ENCODE results near the gene SPEG. TPM values are rescaled to one million over a fixed set of nuclear protein-coding genes. Genes with fewer than 3 reads are reported as not detected.

SPEG gene
- total RNA-seq, 1 donor from 2014 or later: 10.5 TPM

DNA sequence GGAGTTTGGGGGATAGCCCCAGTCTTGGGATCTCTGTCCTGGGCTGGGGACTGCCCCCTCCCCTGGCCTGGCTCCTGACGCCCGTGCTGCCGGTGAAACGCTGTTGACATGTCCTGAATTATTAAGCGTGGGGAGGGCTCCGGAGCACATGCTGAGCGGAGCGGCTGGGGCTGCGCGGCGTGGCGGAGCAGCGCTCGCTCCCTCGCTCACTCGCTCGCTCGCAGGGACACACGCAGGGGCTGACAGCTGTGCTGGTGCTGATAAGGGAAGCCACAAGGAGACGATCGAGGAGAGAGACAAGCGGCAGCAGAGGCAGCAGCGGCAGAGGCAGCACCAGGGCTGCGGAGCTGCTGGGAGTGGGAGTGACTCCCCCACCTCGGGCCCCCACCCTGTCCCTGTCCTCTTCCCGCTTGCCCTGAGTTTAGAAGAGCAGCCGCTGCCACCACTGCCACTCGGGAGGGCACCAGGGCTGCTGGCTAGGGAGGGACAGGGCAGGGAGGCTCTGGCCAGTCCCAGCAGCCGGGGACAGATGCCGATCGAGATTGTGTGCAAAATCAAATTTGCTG is 79.6 kb downstream of the SPEG start, which contains the start of gene ASIC4:
ASIC4 (plus strand) TSS at position 287 of the 566 bp plus-strand sequence; CDS start at position 530, 243 bp downstream.
- DNase-seq: peak; percentile 9

DNA sequence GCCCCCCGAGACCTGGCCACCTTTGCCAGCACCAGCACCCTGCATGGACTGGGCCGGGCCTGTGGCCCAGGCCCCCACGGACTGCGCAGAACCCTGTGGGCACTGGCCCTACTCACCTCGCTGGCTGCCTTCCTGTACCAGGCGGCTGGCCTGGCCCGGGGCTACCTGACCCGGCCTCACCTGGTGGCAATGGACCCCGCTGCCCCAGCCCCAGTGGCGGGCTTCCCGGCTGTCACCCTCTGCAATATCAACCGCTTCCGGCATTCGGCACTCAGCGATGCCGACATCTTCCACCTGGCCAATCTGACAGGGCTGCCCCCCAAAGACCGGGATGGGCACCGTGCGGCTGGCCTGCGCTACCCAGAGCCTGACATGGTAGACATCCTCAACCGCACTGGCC is 80.2 kb downstream of the SPEG start:
- DNase-seq: no peak

DNA sequence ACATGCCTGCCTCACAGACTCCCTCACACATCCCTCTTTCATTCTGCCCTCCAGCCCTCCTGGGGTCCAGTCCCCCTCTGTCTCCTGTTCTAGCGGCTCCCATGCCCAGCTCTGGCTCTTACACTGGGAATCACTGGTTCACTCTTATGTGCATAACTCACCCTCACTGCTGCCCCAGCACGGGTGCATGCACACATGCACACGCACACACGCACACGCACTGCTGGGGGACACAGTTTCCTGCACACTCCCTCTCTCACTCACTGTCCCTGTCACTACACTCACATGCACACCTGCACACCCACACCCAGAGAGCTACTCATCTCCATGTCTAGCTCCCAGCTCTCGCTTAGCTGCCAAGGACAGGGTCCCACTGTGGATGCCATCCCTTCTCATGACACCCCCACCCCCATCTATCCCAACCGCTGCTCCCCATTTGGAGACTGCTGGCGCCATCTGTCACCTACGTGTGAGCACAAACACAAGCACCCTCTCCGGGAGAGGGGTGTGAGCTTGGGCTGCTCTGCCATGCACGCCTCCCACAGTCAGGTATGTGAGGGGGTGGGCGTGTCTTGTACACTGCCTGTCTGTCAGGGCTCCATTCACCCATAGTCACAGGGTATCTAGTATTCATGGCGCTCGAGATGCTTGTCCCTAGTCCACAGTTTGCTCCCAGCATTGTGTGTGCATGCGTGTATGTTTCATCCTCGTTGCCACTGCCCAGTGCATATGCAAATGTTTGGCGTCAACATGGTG is 81.4 kb downstream of the SPEG start:
- no peak for DNase-seq

DNA sequence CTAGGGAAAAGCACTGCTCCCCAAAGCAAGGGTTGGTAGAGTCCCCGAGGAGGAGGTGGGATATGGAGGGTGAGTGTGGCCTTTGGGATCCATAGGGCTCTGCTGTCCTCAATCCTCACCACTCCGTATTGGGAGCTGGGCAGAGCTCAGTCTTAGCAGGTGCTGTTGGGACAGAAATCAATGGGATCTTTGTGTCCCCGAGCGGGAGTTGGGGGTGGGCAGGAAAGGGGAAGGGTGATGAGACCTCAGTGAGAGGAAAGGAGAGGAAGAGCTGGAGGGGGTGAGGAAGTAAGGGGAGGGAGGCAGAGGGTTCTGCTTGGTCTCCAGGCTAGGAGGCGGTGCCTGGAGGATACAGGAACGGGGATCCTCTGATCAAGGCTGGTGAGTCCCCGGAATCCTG is 82.2 kb downstream of the SPEG start:
- DNase-seq: no peak

DNA sequence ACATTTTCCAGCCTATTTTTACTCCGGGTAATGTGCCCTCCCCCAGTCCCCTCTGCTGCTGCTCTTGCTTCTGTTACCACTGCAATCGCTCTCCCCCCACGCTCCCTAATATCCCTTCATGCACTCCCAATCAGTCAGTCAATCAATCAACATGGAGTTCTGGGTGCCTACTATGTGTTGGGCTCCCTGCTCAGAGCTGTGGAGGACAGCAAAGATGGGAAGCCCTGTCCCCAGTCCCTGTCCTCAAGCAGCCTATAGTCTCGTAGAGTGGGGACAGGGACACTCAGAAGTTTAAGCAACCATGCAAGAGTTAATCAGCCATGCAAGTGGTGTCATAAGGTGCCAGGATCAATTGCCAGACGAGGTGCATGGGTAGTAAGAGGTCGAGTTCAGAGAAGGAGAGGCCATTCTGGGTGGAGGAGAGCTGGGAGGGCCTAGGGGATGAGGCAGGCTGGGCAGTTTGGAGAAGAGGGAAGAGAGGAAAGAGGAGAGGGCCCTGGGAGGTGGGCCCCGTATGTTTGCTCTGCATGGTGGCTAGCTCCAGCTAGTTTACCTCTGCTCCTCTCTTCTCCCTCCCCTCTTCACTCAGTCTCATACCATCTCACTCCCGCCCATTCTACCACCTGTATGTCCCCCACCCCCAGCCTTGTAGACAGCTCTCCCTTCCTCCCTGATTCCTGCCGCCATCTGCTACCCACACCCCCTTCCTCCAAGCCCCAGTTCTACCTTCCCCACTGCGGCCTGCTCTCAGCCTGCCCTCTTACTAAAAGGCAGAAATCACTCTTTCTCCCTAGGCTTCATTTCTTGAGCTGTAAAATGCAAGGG is 83.5 kb downstream of the SPEG start:
- DNase-seq: peak; percentile 69

DNA sequence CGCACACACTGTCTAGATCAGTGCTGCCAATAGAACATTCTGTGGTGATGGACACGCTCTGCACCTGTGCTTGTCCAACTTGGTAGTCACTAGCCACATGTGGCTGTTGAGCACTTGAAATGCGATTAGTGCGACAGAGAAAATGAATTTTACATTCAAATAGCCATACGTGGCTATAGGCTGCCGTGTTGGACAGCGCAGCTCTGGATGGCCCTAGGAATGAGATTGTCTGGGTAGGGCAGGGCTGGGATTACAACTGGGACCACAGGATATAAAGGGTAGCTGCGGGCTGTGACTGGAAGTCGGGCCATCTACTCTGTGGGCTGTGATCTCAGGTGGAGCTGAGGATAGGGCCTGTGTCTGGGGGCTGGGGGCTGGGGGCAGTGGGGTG is 84.9 kb downstream of the SPEG start:
- no peak for DNase-seq

DNA sequence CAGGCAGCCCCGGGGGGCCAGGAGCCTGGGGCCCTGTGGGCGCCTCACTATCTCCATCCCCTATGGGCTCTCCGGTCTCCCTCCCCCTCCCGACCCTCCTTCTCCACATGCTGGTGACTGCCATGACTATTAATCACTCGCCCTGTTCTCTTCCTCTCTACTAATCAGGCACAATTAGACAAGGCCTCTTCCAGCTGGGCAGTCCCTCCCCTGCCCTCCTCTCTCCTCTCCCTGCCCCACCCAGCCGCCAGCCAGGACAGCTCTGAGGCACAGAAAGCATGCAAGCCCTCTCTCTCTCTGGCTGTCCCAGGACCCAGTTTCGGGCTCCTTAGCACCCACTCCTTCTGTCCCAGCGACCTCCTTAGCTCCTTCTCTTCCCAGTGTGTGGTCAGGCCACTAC is 85.4 kb downstream of the SPEG start:
- no peak for DNase-seq

DNA sequence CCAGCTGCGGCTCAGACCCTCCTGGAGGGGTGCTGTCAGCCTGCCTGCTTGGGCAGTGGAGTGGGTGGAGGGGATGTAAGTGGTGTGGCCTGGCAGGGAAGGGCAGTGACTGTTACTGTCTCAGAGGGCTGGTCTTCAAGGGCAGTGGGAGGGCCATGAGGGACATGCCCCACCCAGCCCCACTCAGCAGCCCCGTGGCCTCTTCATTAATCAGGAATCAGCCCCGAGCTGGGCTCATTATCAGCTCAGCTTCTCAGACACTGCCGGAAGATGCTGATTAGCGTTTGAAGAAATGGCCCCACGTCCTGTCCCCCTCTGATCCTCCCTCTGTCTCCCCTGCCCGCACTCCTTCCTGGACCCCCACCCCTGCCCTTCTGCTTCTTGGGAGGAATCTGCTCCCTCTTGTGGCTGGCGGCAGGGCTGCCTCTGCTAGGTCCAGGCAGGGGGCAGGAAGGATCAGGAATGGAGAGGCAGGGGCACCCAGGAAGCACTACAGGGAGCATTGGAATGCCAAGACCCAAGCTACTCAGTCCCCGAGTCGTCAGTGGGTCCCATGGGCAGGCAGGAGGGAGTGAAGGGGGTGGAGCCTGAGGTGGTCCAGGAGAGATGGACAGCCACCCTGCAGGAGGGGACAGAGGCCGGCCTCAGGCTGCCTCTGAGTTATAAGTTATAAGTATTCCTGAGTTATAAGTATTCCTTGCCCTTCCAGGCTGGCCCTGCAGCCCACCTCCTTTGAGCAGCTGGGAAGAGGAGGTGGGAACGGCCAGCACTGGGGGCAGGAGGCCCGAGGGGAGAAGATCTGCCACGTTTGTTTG is 86.6 kb downstream of the SPEG start:
- DNase-seq: no peak

DNA sequence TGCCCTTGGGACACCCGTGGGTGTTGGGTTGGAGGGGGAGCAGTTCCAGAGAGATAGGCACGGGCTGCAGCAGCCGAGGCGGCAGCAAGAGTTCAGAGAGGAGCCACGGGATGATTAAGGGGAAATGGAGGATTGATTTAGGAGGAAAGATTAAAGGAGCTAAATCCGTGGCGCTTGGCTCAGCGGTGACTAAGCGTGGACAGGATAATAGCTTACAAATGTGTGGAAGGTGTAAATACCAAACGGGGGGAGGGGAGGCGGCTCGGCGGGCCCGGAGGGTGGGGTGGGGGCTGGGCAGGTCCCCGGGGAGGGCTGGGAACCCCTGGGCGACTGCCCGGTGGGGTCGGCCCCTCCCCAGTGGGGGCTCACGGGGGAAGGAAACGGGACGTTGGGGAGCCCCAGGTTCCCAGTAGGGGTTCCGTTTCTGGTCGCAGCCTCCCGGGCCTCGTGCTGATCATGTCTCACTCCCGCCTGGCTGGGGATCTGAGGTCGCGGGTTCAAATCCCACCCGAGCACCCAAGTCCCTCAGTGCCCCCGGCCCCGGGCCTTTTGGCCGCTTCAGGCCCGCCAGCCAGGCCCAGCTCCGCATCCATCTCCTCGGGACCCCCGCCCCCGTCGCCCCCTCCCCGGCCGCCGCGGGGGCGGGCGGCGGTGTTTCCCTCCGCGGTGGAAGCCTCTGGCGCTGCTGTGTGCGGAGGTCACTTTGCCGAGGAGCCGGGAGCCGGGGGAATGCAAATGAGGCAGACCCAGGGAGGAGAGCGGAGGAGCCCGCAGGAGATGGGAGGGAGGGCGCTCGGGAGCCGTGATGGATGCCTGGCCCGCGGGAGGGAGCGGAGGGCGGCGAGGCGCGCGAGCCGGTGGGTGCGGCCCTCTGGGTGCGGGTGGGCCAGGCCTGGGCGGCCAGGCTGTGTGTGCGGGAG is 87.7 kb downstream of the SPEG start:
- no peak for DNase-seq

DNA sequence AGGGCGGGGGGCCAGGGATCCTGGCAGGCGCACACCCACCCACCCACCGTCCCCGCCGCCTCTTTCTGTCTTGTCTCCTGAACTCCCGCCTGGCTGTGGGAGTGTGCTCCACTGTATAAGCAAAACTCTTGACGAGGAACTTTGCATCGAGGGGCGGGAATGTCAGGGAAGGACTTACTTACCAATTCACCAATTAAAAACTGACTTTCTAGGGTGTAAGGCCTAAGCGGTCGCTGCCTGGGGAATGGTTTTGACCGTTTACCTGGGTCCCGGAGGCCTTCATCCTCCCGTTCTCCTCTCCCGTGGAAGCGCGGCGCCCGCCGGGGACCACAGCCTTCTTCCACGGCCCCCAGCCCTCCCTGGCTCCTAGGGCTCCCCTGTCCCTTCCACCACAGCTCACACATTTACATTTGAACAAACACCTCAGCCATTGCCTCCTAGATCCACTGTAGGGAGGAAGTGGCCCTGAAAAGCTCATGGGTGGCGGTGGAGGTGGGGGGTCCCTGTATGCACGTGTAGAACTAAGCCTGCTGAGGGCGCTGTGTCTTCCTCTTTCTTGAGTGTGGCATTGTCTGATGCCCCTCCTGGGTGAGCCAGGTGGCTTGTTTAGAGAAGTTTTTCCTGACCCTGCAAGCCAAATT is 88.5 kb downstream of the SPEG start:
- DNase-seq: no peak

DNA sequence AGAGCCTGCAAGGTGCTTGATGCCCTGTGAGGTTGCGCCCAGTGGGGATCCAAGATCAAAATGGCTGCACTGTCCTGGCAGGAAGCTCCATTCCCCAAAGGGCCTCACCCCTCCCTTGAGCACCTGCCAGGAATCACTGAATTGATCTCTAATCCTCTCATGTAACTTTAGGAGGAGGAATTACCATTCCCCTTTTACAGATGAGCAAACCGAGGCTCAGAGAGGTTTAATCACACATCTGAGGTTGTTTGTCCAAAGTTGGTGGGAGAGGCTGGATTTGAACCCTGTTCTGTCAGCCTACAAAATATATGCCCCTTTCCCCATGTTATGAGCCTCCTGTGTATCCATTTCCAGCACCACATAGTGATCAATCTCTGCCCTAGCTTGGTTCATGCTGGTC is 90.2 kb downstream of the SPEG start:
- no peak for DNase-seq

DNA sequence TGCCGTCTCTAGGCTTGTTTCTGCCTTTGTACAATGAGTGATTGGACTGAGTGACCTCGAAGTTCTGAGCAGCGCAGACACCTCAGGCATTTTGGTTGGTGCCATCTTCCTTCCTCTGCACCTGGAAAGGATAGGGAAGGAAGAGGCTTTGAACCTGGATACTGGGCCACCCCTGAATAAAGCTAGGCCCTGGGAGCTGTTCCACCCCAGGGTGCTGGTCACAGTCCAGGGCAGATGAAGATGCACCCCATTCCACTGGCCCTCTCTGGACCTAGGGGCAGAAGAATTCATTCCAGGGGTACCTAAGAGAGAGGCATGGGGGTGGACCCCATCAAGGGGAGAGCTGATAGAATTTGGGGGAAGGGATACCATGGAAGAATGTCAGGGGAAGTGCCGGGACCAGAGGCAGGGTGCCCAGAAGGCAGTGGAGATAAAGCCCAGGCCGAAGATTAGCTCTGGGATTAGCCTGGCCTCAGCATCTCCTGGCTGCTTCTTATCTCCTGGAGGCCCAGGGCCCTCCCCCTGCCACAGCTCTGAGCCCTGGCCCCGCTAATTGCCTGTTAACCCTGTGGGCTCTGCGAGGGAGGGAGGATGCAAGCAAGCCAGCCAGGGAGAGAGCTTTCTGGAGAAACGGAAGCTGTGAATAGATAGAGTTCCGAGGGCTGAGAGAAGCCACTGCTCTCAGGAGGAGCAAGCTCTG is 91.0 kb downstream of the SPEG start:
- DNase-seq: no peak

DNA sequence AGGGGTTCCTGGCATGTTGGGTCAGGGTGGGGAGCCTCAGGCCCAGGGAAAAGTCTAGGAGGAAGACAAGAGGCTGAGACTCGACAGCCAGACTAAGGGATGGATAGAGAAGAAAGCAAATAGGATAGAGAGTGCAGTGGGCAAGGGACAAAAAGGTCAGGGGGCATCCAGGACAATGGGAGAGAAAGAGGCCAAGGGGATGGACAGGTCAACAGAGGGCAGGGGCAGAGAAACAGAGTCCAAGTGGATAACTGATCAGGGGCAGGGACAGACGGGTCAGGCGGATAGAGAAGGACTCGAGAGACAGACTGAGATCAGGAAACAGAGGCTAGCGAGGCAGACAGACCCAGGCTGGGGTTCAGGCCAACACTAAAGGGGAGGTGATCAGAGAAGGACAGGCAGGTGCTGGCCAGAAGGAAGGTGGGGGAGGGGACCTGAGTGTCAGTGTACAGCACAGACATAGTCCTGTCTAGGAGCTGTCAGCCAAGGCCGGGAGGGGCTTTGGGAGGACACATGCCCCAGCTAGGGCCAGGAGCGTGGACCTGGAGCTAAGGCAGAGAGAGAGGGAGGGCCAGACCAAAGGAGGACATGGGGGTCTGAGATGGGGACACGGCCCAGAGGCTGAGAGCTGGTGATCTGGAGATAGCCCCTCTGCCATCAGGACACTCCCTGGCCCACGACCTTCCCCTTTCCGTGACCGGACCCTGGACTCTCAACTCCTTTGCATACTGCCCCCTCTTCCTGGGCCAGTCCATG is 91.9 kb downstream of the SPEG start:
- no peak for DNase-seq

DNA sequence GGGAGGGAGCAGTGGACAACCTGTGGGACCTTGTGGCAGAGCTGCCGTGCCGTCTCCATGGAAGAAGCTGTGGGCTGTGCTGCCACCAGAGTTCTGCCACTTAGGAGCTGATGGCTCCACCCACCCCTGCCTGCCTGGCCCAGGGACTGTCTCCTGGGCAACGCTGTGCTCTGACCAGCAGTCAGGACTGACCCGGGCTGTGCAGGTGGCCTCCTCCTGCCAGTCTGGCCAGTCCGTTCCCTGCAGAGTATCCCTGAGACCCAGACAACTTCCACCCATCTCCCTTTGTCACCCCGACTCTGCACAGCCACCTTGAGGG is 92.4 kb downstream of the SPEG start:
- no peak for DNase-seq

DNA sequence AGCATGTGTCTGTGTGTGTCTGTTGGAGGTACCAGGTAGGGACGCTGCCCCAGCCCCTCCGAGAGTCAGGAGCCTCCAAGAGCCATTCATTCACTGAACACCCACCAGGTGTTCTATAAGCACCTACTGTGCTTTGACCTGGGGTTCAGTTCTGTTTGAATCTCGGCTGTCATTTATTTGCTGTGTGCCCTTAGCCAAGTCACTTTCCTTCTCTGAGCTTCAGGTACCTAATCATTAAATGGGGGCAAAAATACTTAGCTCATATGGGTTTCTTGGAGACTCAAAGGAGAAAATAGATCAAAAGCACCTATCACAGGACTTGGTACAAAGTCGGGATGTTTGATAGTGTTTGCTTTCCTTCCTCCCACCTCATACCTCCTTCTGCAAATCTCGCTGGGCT is 92.8 kb downstream of the SPEG start:
- no peak for DNase-seq

DNA sequence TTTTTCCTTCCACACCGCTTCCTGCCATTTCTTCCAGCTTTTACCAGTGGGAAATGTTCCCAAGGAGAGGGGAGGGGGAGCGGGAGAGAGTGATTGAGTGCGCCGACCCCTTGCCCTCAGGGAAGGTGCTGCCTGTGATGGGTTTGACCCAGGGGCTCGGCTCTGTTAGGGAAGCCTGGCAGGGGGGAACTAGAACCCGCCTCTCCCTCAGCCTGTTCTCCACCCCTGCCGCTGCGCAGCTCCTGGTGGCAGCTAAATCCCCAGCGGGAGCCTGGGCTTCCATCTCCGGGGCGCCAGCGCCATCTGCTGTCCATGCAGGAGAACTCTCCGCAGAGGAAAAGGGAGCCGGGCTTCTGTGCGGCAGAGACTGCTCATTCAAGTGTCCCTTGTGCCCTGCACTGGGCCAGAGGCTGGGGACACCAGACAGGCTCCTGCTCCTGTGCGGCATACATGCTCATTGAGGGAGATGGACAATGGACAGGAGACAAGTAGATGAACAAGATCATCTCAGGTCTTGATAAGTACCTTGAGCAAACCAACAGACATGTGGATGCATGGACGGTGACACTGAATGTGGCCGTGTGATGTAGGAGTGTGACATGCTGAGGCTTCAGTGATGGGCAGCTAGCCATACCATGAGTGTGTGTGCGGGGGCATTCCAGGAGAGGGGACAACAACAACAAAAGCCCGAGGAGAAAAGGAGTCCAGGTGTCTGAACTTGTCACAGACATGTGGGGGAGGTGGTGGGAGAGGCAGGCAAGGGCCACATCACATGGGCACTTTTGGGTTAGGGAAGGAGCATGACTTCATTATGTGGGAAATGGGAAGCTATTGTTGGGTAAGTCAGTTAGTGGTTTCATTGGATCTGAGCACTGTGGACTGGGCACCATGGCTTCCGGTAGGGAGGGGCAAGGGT is 95.7 kb downstream of the SPEG start:
- DNase-seq: peak; percentile 82

DNA sequence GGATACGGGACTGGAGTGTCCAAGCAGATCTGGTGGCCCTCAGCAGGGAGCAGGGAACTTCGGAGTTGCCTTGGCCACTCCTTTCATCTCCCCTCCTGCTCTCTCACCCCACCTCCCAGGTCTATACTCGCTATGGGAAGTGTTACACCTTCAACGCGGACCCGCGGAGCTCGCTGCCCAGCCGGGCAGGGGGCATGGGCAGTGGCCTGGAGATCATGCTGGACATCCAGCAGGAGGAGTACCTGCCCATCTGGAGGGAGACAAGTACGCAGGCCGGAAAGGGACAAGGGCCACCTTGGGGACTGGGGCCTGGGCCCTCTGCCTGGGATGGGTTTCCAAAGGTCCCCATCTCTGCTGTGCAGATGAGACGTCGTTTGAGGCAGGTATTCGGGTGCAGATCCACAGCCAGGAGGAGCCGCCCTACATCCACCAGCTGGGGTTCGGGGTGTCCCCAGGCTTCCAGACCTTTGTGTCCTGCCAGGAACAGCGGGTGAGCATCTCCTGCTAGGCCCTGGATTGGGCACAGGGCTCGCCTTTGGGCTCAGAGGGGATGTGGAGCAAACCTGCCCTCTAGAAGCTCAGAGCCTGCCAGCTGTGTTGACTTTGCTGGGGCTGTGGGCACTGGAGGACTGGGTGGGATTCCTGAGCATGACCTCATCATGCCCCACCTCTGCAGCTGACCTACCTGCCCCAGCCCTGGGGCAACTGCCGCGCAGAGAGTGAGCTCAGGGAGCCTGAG is 97.2 kb downstream of the SPEG start:
- no peak for DNase-seq

DNA sequence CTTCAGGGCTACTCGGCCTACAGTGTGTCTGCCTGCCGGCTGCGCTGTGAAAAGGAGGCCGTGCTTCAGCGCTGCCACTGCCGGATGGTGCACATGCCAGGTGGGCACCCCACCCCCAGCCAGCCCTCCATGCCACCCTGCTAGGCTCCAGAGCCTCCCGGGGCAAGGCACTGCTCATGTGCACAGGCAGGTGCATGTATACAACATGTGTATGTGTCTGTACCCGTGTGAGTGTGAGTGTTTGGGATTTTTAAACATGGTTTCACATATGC is 97.7 kb downstream of the SPEG start:
- DNase-seq: no peak

Measured in skin of body (tissue), 2 donors.